ENCODE results near the gene ANKRD24.
A peak's percentile ranks its signal among the peaks of the same experiment; 100 is the strongest.
"Not testable (repeated sequence)": the region's sequence is repeated elsewhere in the genome, so short reads cannot be mapped to it uniquely, and the experiment has no call there.

ANKRD24 gene

GRCh38 chr19:4186087-4186993 lies 3.9 kb downstream of the ANKRD24 start:
- Histone ChIP-seq H3K4me1 (ENCODE audit: control insufficient read depth, insufficient read depth, low read length) (peaks cover 8% of the 10 kb centered on the region; the same call in 1 of the 2 replicates), H3K27ac (ENCODE audit: low read depth, low read length) (no peak overlapping the region), H3K9ac (ENCODE audit: low read length) (no peak overlapping the region), H3K36me3 (ENCODE audit: control insufficient read depth, insufficient read depth, low read length) (no peaks in the 10 kb centered on the region), H3K4me3 (ENCODE audit: low read depth, low read length) (no peak overlapping the region), H3K9me3 (ENCODE audit: control insufficient read depth, insufficient read depth, low read depth, low read length) (no peaks in the 10 kb centered on the region), H3K27me3 (ENCODE audit: control insufficient read depth, insufficient read depth, low read length) (no peaks in the 10 kb centered on the region)

- no peaks in the 10 kb centered on the region for H3K9me3 ChIP-seq (ENCODE audit: control insufficient read depth, insufficient read depth, low read depth, low read length)
- H3K4me3 ChIP-seq (ENCODE audit: low read depth, low read length): no peak overlapping the region
- no peak overlapping the region for H3K9ac ChIP-seq (ENCODE audit: low read length)
- H3K27me3 ChIP-seq (ENCODE audit: control insufficient read depth, insufficient read depth, low read length): no peaks in the 10 kb centered on the region
- H3K36me3 ChIP-seq (ENCODE audit: control insufficient read depth, insufficient read depth, low read length): no peaks in the 10 kb centered on the region
- no peak overlapping the region for H3K27ac ChIP-seq (ENCODE audit: low read depth, low read length)
- H3K4me1 ChIP-seq (ENCODE audit: control insufficient read depth, insufficient read depth, low read length): peaks cover 8% of the 10 kb centered on the region; the same call in 1 of the 2 replicates
Measured at GRCh38 chr19:4187313-4188122, 5.0 kb downstream of the ANKRD24 start.

GRCh38 chr19:4189641-4190040 lies 7.2 kb downstream of the ANKRD24 start:
- H3K27me3 ChIP-seq (ENCODE audit: control insufficient read depth, insufficient read depth, low read length): peaks cover 9% of the 10 kb centered on the region; the same call in 1 of the 2 replicates
- no peaks in the 10 kb centered on the region for H3K36me3 ChIP-seq (ENCODE audit: control insufficient read depth, insufficient read depth, low read length)
- no peak overlapping the region for H3K9ac ChIP-seq (ENCODE audit: low read length)
- no peaks in the 10 kb centered on the region for H3K9me3 ChIP-seq (ENCODE audit: control insufficient read depth, insufficient read depth, low read depth, low read length)
- H3K27ac ChIP-seq (ENCODE audit: low read depth, low read length): no peak overlapping the region
- no peak overlapping the region for H3K4me3 ChIP-seq (ENCODE audit: low read depth, low read length)
- H3K4me1 ChIP-seq (ENCODE audit: control insufficient read depth, insufficient read depth, low read length): peaks cover 3% of the 10 kb centered on the region; the same call in 1 of the 2 replicates

GRCh38 chr19:4192537-4192936 lies 10.0 kb downstream of the ANKRD24 start:
- H3K9ac ChIP-seq (ENCODE audit: low read length); H3K27ac ChIP-seq (ENCODE audit: low read depth, low read length); H3K4me3 ChIP-seq (ENCODE audit: low read depth, low read length); H3K36me3 ChIP-seq (ENCODE audit: control insufficient read depth, insufficient read depth, low read length); H3K4me1 ChIP-seq (ENCODE audit: control insufficient read depth, insufficient read depth, low read length); H3K9me3 ChIP-seq (ENCODE audit: control insufficient read depth, insufficient read depth, low read depth, low read length): not testable (repeated sequence)
- H3K27me3 ChIP-seq (ENCODE audit: control insufficient read depth, insufficient read depth, low read length): peaks cover 30% of the 10 kb centered on the region

- Histone ChIP-seq H3K4me3 (ENCODE audit: low read depth, low read length) (no peak overlapping the region), H3K27me3 (ENCODE audit: control insufficient read depth, insufficient read depth, low read length) (peaks cover 45% of the 10 kb centered on the region), H3K9me3 (ENCODE audit: control insufficient read depth, insufficient read depth, low read depth, low read length) (no peaks in the 10 kb centered on the region), H3K9ac (ENCODE audit: low read length) (no peak overlapping the region), H3K4me1 (ENCODE audit: control insufficient read depth, insufficient read depth, low read length) (no peaks in the 10 kb centered on the region; the same call in 1 of the 2 replicates), H3K36me3 (ENCODE audit: control insufficient read depth, insufficient read depth, low read length) (no peaks in the 10 kb centered on the region), H3K27ac (ENCODE audit: low read depth, low read length) (no peak overlapping the region)
Measured at GRCh38 chr19:4194353-4194752, 11.9 kb downstream of the ANKRD24 start.

- no peak overlapping the region for H3K9ac ChIP-seq (ENCODE audit: low read length)
- no peaks in the 10 kb centered on the region for H3K36me3 ChIP-seq (ENCODE audit: control insufficient read depth, insufficient read depth, low read length)
- H3K27me3 ChIP-seq (ENCODE audit: control insufficient read depth, insufficient read depth, low read length): peaks cover 61% of the 10 kb centered on the region
- no peaks in the 10 kb centered on the region; the same call in 1 of the 2 replicates for H3K4me1 ChIP-seq (ENCODE audit: control insufficient read depth, insufficient read depth, low read length)
- H3K4me3 ChIP-seq (ENCODE audit: low read depth, low read length): no peak overlapping the region
- H3K27ac ChIP-seq (ENCODE audit: low read depth, low read length): no peak overlapping the region
- H3K9me3 ChIP-seq (ENCODE audit: control insufficient read depth, insufficient read depth, low read depth, low read length): no peaks in the 10 kb centered on the region
Measured at GRCh38 chr19:4196009-4196408, 13.5 kb downstream of the ANKRD24 start.

- Histone ChIP-seq H3K4me3 (ENCODE audit: low read depth, low read length) (no peak overlapping the region), H3K27me3 (ENCODE audit: control insufficient read depth, insufficient read depth, low read length) (peaks cover 68% of the 10 kb centered on the region), H3K27ac (ENCODE audit: low read depth, low read length) (no peak overlapping the region), H3K9ac (ENCODE audit: low read length) (no peak overlapping the region), H3K9me3 (ENCODE audit: control insufficient read depth, insufficient read depth, low read depth, low read length) (no peaks in the 10 kb centered on the region), H3K36me3 (ENCODE audit: control insufficient read depth, insufficient read depth, low read length) (no peaks in the 10 kb centered on the region), H3K4me1 (ENCODE audit: control insufficient read depth, insufficient read depth, low read length) (no peaks in the 10 kb centered on the region; the same call in 1 of the 2 replicates)
Measured at GRCh38 chr19:4196587-4197148, 14.2 kb downstream of the ANKRD24 start.

GRCh38 chr19:4197228-4197624 lies 14.7 kb downstream of the ANKRD24 start:
- no peaks in the 10 kb centered on the region for H3K36me3 ChIP-seq (ENCODE audit: control insufficient read depth, insufficient read depth, low read length)
- no peak overlapping the region for H3K4me3 ChIP-seq (ENCODE audit: low read depth, low read length)
- no peaks in the 10 kb centered on the region for H3K9me3 ChIP-seq (ENCODE audit: control insufficient read depth, insufficient read depth, low read depth, low read length)
- H3K4me1 ChIP-seq (ENCODE audit: control insufficient read depth, insufficient read depth, low read length): no peaks in the 10 kb centered on the region; the same call in 1 of the 2 replicates
- H3K27ac ChIP-seq (ENCODE audit: low read depth, low read length): no peak overlapping the region
- H3K27me3 ChIP-seq (ENCODE audit: control insufficient read depth, insufficient read depth, low read length): peaks cover 73% of the 10 kb centered on the region
- H3K9ac ChIP-seq (ENCODE audit: low read length): no peak overlapping the region

- Histone ChIP-seq H3K36me3 (ENCODE audit: control insufficient read depth, insufficient read depth, low read length) (no peaks in the 10 kb centered on the region), H3K4me3 (ENCODE audit: low read depth, low read length) (peak overlapping the region; percentile 43), H3K9me3 (ENCODE audit: control insufficient read depth, insufficient read depth, low read depth, low read length) (no peaks in the 10 kb centered on the region), H3K27ac (ENCODE audit: low read depth, low read length) (no peak overlapping the region), H3K9ac (ENCODE audit: low read length) (no peak overlapping the region), H3K4me1 (ENCODE audit: control insufficient read depth, insufficient read depth, low read length) (no peaks in the 10 kb centered on the region; the same call in 1 of the 2 replicates), H3K27me3 (ENCODE audit: control insufficient read depth, insufficient read depth, low read length) (peaks cover 73% of the 10 kb centered on the region)
Measured at GRCh38 chr19:4197625-4198466, 15.4 kb downstream of the ANKRD24 start.

- Histone ChIP-seq H3K27me3 (ENCODE audit: control insufficient read depth, insufficient read depth, low read length) (peaks cover 73% of the 10 kb centered on the region), H3K9ac (ENCODE audit: low read length) (no peak overlapping the region), H3K27ac (ENCODE audit: low read depth, low read length) (no peak overlapping the region), H3K36me3 (ENCODE audit: control insufficient read depth, insufficient read depth, low read length) (no peaks in the 10 kb centered on the region), H3K4me3 (ENCODE audit: low read depth, low read length) (peak overlapping the region; percentile 43), H3K9me3 (ENCODE audit: control insufficient read depth, insufficient read depth, low read depth, low read length) (no peaks in the 10 kb centered on the region), H3K4me1 (ENCODE audit: control insufficient read depth, insufficient read depth, low read length) (no peaks in the 10 kb centered on the region; the same call in 1 of the 2 replicates)
Measured at GRCh38 chr19:4198467-4199126, 16.1 kb downstream of the ANKRD24 start.
